CD4-positive, alpha-beta T cell (primary cell): ENCODE data around the gene NHLRC3. TPM values are rescaled to one million over a fixed set of nuclear protein-coding genes. Genes with fewer than 3 reads are reported as not detected.

ENCODE experiments used
- ATAC-seq: fragments of 200-7000 bp; cut with Tn5 transposase; one replicate; pipeline ENCODE4 v1.10.0; 2022; ENCODE audit warnings: mild to moderate bottlenecking; ENCODE audit not compliant: poor library complexity
- CTCF ChIA-PET: fragments of 350-600 bp; sonication (Branson Sonifier 250); formaldehyde crosslinking; loops from one replicate; lab custom pipeline; 2021; ENCODE audit warnings: antibody characterized with exemption, inconsistent platforms; lab: Charles Lee
- POLR2A ChIA-PET: fragments of 350-600 bp; sonication (Branson Sonifier 250); formaldehyde crosslinking; loops from one replicate; lab custom pipeline; 2021; ENCODE audit warnings: antibody characterized with exemption, inconsistent platforms; lab: Charles Lee
- DNase-seq, 14 experiments: peaks; one replicate each; pipeline ENCODE4 v3.0.0-alpha.2; 2013 to 2020; ENCODE audit warnings: mixed read lengths in 2 of 14
- H3K27ac ChIP-seq, 2 donors: one replicate each; pipeline versions ENCODE4 v1.5.1 to v1.7.0; 2013; ENCODE audit warnings: low read length in 2 of 2, low read depth in 1 of 2, mild to moderate bottlenecking in 1 of 2
- H3K27me3 ChIP-seq, 2 experiments: 1 replicate in 1 of 2; 2 replicates in 1 of 2; pipeline versions ENCODE4 v1.6.1 to v1.7.0; 2013; ENCODE audit warnings: low read length in 2 of 2, control low read depth in 1 of 2, mild to moderate bottlenecking in 1 of 2, moderate library complexity in 1 of 2; ENCODE audit not compliant: insufficient read depth in 2 of 2, control insufficient read depth in 1 of 2
- H3K36me3 ChIP-seq: one replicate; pipeline ENCODE4 v1.6.1; 2013; ENCODE audit warnings: low read length, control low read depth; ENCODE audit not compliant: insufficient read depth
- H3K4me1 ChIP-seq: one replicate; pipeline ENCODE4 v1.6.1; 2013; ENCODE audit warnings: low read length, control low read depth; ENCODE audit not compliant: insufficient read depth
- H3K4me3 ChIP-seq: one replicate; pipeline ENCODE4 v1.5.1; 2013; ENCODE audit warnings: mild to moderate bottlenecking, low read length, moderate library complexity
- H3K9me3 ChIP-seq, 2 experiments: 1 replicate in 1 of 2; 2 replicates in 1 of 2; pipeline versions ENCODE4 v1.6.1 to v1.7.0; 2013; ENCODE audit warnings: low read length in 2 of 2, mild to moderate bottlenecking in 2 of 2, control low read depth in 1 of 2, moderate library complexity in 1 of 2; ENCODE audit not compliant: control insufficient read depth in 1 of 2, insufficient read depth in 1 of 2
- H3K27ac Mint-ChIP-seq: one replicate; pipeline ENCODE4 v1.8.0; 2020; ENCODE audit warnings: mixed read lengths
- H3K27me3 Mint-ChIP-seq: one replicate; pipeline ENCODE4 v1.8.0; 2021; ENCODE audit warnings: mixed read lengths
- H3K36me3 Mint-ChIP-seq: one replicate; pipeline ENCODE4 v1.8.0; 2021; ENCODE audit warnings: low read depth, mixed read lengths
- H3K4me1 Mint-ChIP-seq: one replicate; pipeline ENCODE4 v1.8.0; 2021; ENCODE audit warnings: low read depth, mixed read lengths
- H3K4me3 Mint-ChIP-seq: one replicate; pipeline ENCODE4 v1.8.0; 2020; ENCODE audit warnings: mild to moderate bottlenecking, mixed read lengths
- H3K9me3 Mint-ChIP-seq: one replicate; pipeline ENCODE4 v1.8.0; 2020; ENCODE audit warnings: mixed read lengths
- intact Hi-C, 2 experiments: fragments of 100-400 bp; cut with DNase I in 1 of 2; cut with micrococcal nuclease in 1 of 2; formaldehyde crosslinking; loops; one replicate each; pipeline versions ENCODE4 v1.15.1 to v1.9.0; 2023 to 2025; cut with DNase I, micrococcal nuclease
- total RNA-seq, 174 experiments: library from RNA in 2 of 174; stranded (reverse) in 2 of 174; gene quantifications; one replicate each; pipeline ENCODE4 v1.2.3 and lab custom pipeline; 2021 to 2026
- TF ChIP-seq, protein P1 (sequence below): fragments of 200-600 bp; IDR thresholded peaks from one replicate; pipeline ENCODE4 v1.8.0; 2022; ENCODE audit warnings: antibody characterized with exemption, mild to moderate bottlenecking

Gene NHLRC3
- total RNA-seq, 2 experiments from 2014 or later, result 3.9 to 5.9 TPM

DNA sequence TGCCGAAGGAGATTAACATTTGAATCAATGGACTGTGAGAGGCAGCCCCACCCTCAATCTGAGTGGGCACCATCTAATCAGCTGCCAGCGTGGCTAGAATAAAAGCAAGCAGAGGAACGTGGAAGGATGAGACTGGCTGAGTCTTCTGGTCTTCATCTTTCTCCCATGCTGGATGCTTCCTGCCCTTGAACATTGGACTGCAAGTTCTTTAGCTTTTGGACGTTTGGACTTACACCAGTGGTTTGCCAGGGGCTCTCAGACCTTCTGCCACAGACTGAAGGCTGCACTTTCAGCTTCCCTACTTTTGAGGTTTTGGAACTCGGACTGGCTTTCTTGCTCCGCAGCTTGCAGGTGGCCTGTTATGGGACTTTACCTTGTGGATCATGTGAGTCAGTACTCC, 14.7 kb downstream of the NHLRC3 start:
- ChIA-PET CTCF (no interaction called here), POLR2A (no interaction called here)
- Mint-ChIP-seq H3K9me3 (no peaks in the 10 kb centered on the region), H3K4me3 (no peak overlapping the region), H3K4me1 (peaks cover 4% of the 10 kb centered on the region), H3K27me3 (no peaks in the 10 kb centered on the region), H3K27ac (no peak overlapping the region), H3K36me3 (peaks cover 31% of the 10 kb centered on the region)
- Histone ChIP-seq H3K27ac (no peak overlapping the region), H3K9me3 (no peaks in the 10 kb centered on the region), H3K36me3 (no peaks in the 10 kb centered on the region), H3K4me1 (no peaks in the 10 kb centered on the region), H3K4me3 (no peak overlapping the region), H3K27me3 (no peaks in the 10 kb centered on the region)
- ATAC-seq (no peak), DNase-seq (no peak)
- TF ChIP-seq, protein P1, sequence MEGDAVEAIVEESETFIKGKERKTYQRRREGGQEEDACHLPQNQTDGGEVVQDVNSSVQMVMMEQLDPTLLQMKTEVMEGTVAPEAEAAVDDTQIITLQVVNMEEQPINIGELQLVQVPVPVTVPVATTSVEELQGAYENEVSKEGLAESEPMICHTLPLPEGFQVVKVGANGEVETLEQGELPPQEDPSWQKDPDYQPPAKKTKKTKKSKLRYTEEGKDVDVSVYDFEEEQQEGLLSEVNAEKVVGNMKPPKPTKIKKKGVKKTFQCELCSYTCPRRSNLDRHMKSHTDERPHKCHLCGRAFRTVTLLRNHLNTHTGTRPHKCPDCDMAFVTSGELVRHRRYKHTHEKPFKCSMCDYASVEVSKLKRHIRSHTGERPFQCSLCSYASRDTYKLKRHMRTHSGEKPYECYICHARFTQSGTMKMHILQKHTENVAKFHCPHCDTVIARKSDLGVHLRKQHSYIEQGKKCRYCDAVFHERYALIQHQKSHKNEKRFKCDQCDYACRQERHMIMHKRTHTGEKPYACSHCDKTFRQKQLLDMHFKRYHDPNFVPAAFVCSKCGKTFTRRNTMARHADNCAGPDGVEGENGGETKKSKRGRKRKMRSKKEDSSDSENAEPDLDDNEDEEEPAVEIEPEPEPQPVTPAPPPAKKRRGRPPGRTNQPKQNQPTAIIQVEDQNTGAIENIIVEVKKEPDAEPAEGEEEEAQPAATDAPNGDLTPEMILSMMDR, result no peak
- intact Hi-C loops, result loop anchor here in 1 of 2 experiments (5.0 kb wide), 1 partner anchor 624 kb away; no protein-coding TSS in a partner anchor

DNA sequence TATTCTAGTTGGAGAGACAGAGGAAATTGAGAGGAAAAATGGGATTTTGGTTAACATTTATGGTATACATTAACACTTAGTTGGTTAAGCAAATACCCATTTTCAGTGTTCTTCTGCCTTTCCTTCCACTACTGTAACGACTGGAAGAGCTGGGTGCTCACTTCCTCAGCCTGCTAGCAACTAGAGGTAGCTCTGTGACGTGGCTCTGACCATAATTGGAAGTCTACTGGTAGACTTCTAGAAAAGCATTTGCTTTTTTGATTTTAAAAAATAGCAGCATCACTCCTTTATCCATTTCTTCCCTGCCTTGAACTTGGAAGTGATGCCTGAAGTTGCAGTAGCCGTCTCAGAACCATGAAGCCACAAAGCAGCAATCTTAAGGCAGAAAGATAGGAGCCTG, 15.9 kb downstream of the NHLRC3 start:
- no peak overlapping the region for H3K4me3 Mint-ChIP-seq
- Histone ChIP-seq H3K27me3 (no peaks in the 10 kb centered on the region), H3K9me3 (no peaks in the 10 kb centered on the region), H3K4me3 (no peak overlapping the region), H3K4me1 (no peaks in the 10 kb centered on the region), H3K36me3 (no peaks in the 10 kb centered on the region), H3K27ac (no peak overlapping the region)
- no peak for ATAC-seq
- H3K27ac Mint-ChIP-seq, result no peak overlapping the region
- H3K27me3 Mint-ChIP-seq, result no peaks in the 10 kb centered on the region
- peaks cover 11% of the 10 kb centered on the region for H3K4me1 Mint-ChIP-seq
- intact Hi-C loops, result loop anchor here in 1 of 2 experiments (5.0 kb wide), 1 partner anchor 623 kb away; no protein-coding TSS in a partner anchor
- POLR2A ChIA-PET, result no interaction called here
- DNase-seq, result no peak
- CTCF ChIA-PET, result no interaction called here
- TF ChIP-seq, protein P1, result no peak
- no peaks in the 10 kb centered on the region for H3K9me3 Mint-ChIP-seq
- H3K36me3 Mint-ChIP-seq, result peaks cover 24% of the 10 kb centered on the region

DNA sequence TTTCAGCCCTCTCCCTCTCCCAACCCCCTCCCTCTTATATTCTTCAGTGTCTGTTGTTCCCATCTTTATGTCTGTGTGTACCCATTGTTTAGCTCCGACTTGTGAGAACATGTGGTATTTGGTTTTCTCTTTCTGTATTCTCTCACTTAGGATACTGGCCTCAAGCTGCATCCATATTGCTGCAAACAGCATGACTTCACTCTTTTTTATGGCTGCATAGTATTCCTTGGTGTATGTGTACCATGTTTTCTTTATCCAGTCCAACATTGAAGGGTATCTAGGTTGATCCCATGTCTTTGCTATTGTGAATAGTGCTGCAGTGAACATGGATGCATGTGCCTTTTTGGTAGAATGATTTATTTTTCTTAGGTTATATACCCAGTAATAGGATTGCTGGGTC, 17.8 kb downstream of the NHLRC3 start:
- H3K4me1 Mint-ChIP-seq, result peaks cover 15% of the 10 kb centered on the region
- ATAC-seq, result no peak
- CTCF ChIA-PET, result interaction anchor here (0.6 kb wide), 1 partner anchor 1640 kb away, joined by 3 read pairs; no protein-coding TSS in a partner anchor

More for the DNA sequence above, 17.8 kb downstream of the NHLRC3 start:
- no peaks in the 10 kb centered on the region for H3K36me3 ChIP-seq
- no peak overlapping the region for H3K27ac ChIP-seq
- no peak for DNase-seq
- no peaks in the 10 kb centered on the region for H3K4me1 ChIP-seq
- POLR2A ChIA-PET, result no interaction called here
- H3K27me3 ChIP-seq, result no peaks in the 10 kb centered on the region
- Mint-ChIP-seq H3K27ac (no peak overlapping the region), H3K27me3 (no peaks in the 10 kb centered on the region), H3K36me3 (peaks cover 35% of the 10 kb centered on the region), H3K9me3 (no peaks in the 10 kb centered on the region), H3K4me3 (no peak overlapping the region)
- H3K9me3 ChIP-seq, result no peaks in the 10 kb centered on the region
- TF ChIP-seq, protein P1, result no peak
- intact Hi-C loops, result no loop called here
- no peak overlapping the region for H3K4me3 ChIP-seq
